Mesenteric fat pad (tissue), 1 donor: ENCODE data around the gene BTBD7. TPM values are rescaled to one million over a fixed set of nuclear protein-coding genes. Genes with fewer than 3 reads are reported as not detected.

Experiments used
- DNase-seq: peaks from one replicate; pipeline ENCODE4 v3.0.0-alpha.2; 2020; ENCODE audit warnings: low spot score
- total RNA-seq: library from RNA; stranded (reverse); fragmentation: NEBNext Ultra II Directional; extraction: Animal tissue kit (Norgen Biotek cat#: 25700); gene quantifications from one replicate; pipeline ENCODE4 v1.2.1, GENCODE V29; 2021
- donor health status: DM: yes; HTN: yes; CAD: no.

BTBD7 gene
- total RNA-seq, 1 donor from 2014 or later: 29.6 TPM

GRCh38 chr14:93331002-93331727 is 1.7 kb downstream of the BTBD7 start:
- DNase-seq: no peak

- DNase-seq: no peak
Observed at GRCh38 chr14:93330609-93331000, 2.2 kb downstream of the BTBD7 start.

- DNase-seq: no peak
Observed at GRCh38 chr14:93329965-93330608, 2.7 kb downstream of the BTBD7 start.

- no peak for DNase-seq
Observed at GRCh38 chr14:93328546-93328945, 4.3 kb downstream of the BTBD7 start.

- DNase-seq: no peak
Observed at GRCh38 chr14:93326196-93326595, 6.6 kb downstream of the BTBD7 start.

- no peak for DNase-seq
Observed at GRCh38 chr14:93323600-93324174, 9.1 kb downstream of the BTBD7 start.

GRCh38 chr14:93322929-93323599 is 9.8 kb downstream of the BTBD7 start:
- no peak for DNase-seq

GRCh38 chr14:93320489-93320888 is 12.3 kb downstream of the BTBD7 start:
- DNase-seq: no peak

GRCh38 chr14:93319958-93320357 is 12.9 kb downstream of the BTBD7 start:
- no peak for DNase-seq

- DNase-seq: no peak
Observed at GRCh38 chr14:93319494-93319893, 13.3 kb downstream of the BTBD7 start.

GRCh38 chr14:93318927-93319326 is 13.9 kb downstream of the BTBD7 start:
- no peak for DNase-seq

- DNase-seq: no peak
Observed at GRCh38 chr14:93317875-93318807, 14.7 kb downstream of the BTBD7 start.

- DNase-seq: no peak
Observed at GRCh38 chr14:93317210-93317874, 15.5 kb downstream of the BTBD7 start.

- DNase-seq: no peak
Observed at GRCh38 chr14:93316716-93317115, 16.1 kb downstream of the BTBD7 start.

- no peak for DNase-seq
Observed at GRCh38 chr14:93315575-93315974, 17.3 kb downstream of the BTBD7 start.

GRCh38 chr14:93311082-93311481 is 21.8 kb downstream of the BTBD7 start:
- DNase-seq: no peak

- no peak for DNase-seq
Observed at GRCh38 chr14:93309427-93309966, 23.3 kb downstream of the BTBD7 start.

- DNase-seq: no peak
Observed at GRCh38 chr14:93308686-93309345, 24.0 kb downstream of the BTBD7 start.

GRCh38 chr14:93306812-93307211 is 26.0 kb downstream of the BTBD7 start:
- no peak for DNase-seq
